GM19240 (cell line): ENCODE data around the gene ASTN2.
"Not testable (repeated sequence)": the region's sequence is repeated elsewhere in the genome, so short reads cannot be mapped to it uniquely, and the experiment has no call there.

Experiments
- DNase-seq: peaks from one replicate; pipeline ENCODE4 v3.0.0; 2011; ENCODE audit warnings: low spot score; ENCODE audit not compliant: insufficient read length

The ASTN2 gene

DNA sequence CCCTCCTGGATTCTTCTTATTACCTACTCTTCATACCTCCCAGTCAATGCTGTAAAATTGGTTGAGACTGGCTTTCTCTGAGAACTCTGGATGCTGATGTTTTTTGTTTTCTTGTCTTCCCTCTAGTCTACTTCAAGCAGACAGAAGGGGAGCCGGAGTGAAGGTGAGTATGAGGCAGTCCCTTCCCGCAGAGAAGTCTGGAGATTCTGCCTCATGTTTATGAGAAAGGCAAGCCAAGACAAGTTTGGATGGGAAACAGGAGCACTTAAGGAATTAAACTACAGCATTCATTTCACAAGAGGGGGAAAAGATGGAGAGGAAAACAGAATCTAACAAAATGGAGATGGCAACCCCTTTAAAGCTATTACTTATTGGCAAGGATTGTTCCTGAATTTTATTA lies 481.6 kb downstream of the ASTN2 start:
- no peak for DNase-seq

DNA sequence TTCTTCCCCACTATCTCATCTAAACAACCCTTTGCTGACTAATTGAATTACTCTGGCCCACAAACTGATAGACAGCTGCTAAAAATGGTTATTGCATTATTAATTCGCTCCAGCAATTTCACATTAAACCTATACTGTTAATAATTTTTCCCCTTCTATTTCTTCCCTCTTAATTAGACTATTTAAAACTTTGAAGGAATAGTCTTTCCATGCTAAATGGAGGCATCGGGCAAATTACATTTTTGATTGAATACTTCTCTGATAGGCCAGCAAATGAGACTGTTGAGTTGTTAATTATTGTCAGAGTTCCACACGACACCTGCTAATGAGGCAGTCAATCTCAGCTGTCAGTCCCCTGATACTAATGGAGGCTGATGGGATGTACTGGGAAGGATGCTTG lies 485.2 kb downstream of the ASTN2 start:
- no peak for DNase-seq

GRCh38 chr9:116928884-116929283 lies 486.0 kb downstream of the ASTN2 start:
- DNase-seq: no peak

GRCh38 chr9:116928289-116928688 lies 486.6 kb downstream of the ASTN2 start:
- DNase-seq: no peak

DNA sequence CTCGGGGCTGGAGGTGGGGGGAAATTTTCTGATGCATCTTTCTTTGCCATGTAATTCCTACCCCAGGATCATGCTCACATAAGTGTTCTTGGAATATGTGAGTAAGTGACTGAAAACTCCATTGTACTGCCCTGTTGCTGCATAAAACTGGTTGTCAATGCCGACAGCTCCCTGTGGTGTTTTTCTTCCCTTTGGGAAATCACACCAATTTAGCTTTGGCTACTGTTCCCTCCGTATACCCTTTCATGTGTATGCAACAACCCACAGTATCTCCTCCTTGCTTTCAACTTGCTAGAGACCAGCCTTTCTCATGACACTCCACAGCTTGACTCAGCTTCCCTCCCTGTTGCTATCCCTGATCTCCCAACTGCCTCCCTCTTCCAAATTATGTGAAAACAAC lies 487.1 kb downstream of the ASTN2 start:
- DNase-seq: no peak

DNA sequence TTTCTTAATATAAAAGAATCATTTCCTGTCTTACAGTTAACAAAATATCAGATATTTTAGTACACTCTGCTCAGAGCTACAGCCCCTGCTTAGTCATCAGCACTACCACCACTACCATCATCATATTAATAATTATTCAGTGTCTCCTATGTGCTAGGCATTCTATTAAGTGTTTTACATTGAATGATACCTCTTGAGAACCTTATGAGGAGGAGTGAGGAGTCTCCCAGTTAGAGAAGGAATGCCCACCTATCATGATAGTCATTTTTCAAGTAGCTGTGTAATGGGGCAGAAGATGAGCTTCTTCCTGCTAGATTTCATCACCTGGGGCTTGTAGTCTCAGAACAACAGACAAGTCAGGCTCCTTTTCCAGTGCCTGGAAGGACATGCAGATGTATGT lies 489.7 kb downstream of the ASTN2 start:
- no peak for DNase-seq

GRCh38 chr9:116924462-116925110 lies 490.3 kb downstream of the ASTN2 start:
- no peak for DNase-seq

DNA sequence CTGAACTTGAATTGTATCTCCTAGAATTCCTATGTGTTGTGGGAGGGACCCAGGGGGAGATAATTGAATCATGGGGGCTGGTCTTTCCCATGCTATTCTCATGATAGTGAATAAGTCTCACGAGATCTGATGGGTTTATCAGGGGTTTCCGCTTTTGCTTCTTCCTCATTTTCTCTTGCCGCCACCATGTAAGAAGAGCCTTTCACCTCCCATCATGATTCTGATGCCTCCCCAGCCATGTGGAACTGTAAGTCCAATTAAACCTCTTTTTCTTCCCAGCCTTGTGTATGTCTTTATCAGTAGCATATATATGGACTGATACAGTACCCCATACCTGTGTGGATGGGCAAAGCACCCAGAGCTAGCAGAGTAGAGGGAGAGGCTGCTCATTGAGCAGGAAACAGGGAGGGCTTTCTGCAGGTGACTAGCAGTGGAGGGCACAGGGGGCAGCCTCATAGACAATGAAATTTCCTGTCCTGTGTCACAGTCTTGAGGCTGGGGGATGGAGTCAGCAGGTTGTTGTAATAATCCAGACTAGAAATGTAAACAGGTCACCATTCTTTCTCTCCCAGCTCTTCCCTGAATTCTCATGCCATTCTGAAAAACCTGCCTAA lies 496.9 kb downstream of the ASTN2 start:
- DNase-seq: not testable (repeated sequence)

- no peak for DNase-seq
Observed at GRCh38 chr9:116913536-116913935, 501.3 kb downstream of the ASTN2 start.

DNA sequence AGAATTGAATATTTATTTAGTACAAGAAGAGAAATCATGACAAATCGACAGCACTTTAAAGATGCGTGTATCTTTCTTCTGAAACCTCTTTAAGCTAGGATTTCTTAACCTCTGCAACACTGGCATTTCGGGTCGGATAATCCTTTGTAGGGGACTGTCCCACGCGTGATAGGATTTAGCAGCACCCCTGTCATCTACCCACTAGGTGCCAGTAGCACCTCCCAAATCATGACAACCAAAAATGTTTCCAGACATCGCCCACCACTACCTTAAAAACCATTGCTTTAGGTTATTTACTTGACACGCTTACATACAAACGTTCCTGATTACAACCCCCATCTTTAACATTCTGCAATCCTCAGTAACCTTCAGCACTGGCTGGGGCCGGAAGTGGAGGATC lies 504.7 kb downstream of the ASTN2 start:
- DNase-seq: no peak

DNA sequence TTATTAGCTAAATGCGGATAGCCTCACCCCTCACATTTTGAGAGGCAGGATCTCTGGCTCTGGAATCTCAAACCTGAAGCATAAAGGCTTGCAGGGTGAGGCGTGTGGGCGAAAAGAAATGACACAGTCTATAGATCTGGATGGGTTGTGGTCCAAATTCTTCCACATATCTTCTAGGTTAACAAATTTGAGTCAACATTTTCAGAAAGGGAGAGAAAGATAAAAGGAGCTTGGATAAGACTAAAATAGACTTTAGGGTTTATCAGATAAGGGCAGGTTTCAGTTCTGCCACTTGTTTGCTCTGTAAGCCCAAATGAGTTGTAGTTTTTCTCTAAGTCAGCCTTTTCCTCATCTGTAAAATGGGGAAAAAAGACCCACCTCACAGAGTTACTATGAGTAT lies 506.9 kb downstream of the ASTN2 start:
- DNase-seq: no peak

GRCh38 chr9:116905171-116905588 lies 509.7 kb downstream of the ASTN2 start:
- no peak for DNase-seq

DNA sequence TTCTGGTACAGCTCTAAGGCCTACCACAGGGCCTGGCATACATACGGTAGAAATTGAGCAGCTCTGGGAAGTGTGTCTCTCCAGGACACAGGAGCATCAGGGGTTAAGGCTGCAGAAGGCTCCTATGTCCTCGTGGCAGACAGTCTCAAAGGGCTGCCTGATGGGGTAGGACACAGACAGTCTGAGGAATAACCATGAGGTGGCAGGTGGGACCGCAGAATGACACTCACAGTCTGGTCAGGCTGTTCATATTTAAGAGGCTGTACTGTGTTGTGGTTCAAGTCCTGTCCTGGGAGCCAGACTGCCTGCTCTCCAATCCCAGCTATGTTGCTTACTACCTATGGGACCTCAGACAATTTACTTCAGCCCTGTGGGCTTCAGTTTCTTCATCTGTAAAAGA lies 510.7 kb downstream of the ASTN2 start:
- DNase-seq: no peak

DNA sequence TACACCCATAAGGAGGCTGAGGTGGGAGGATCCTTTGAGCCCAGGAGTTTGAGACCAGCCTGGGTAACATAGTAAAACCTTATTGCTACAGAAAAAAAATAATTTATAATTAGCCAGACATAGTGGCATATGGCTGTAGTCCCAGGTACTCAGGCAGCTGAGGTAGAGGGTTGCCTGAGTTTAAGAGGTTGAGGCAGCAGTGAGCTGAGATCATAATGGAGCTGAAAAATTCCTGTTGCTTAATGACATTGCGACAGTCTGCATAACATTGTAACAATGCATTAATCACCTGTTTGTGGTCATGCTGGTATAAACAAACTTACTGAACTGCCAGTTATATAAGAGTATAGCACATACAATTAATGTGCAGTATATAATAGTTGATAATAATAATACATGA lies 513.6 kb downstream of the ASTN2 start:
- DNase-seq: no peak

DNA sequence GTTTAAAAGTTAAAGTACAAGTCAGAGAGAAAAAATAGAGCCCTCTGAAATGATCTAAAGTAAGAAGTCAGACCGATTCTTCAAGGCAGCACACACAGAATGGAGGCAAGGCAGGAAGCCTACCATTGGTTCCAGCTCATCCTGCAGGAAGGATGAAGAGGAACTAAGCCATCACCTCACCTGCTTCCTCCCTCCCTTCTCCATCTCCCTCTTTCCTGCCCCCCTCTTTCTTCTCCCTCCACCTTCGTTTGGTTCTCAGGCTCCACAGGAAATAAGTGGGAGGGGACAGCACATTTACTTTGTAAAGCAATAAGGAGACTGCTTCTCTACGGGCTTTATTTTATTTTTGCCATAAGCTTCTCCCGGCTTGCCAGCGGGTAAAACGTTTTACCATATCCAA lies 514.3 kb downstream of the ASTN2 start:
- no peak for DNase-seq

GRCh38 chr9:116900007-116900367 lies 514.9 kb downstream of the ASTN2 start:
- no peak for DNase-seq

- no peak for DNase-seq
Observed at GRCh38 chr9:116899337-116900006, 515.4 kb downstream of the ASTN2 start.

GRCh38 chr9:116898131-116898530 lies 516.7 kb downstream of the ASTN2 start:
- DNase-seq: not testable (repeated sequence)

- DNase-seq: no peak
Observed at GRCh38 chr9:116897201-116897600, 517.7 kb downstream of the ASTN2 start.

- no peak for DNase-seq
Observed at GRCh38 chr9:116895961-116896360, 518.9 kb downstream of the ASTN2 start.

- no peak for DNase-seq
Observed at GRCh38 chr9:116891424-116891823, 523.4 kb downstream of the ASTN2 start.

DNA sequence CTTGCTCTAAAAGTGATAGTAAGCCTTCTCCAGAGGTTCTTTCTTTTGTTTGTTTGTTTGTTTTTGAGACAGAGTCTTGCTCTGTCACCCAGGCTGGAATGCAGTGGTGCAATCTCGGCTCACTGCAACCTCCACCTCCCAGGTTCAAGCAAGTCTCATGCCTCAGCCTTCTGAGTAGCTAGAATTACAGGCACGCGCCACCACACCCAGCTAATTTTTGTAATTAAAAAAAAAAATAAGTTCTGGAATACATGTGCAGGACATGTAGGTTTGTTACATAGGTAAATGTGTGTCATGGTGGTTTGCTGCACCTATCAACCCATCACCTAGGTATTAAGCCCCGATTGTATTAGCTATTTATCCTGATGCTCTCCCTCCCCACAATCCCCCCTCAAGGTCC lies 526.4 kb downstream of the ASTN2 start:
- not testable (repeated sequence) for DNase-seq

DNA sequence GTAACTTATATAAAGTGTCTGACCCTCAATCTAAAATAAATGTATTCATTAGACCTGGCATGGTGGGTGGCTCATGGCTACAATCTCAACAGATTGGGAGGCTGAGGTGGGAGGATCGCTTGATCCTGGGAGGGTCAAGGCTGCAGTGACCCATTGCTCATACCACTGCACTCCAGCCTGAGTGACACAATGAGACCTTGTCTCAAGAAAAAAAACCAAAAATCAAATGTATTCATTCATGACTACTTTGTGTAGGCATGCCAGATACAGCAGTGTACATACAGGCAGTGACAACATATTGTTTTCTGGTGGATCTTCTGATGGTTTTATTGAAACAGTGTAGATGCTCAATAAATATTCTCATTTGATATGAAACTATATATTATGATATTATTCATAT lies 526.8 kb downstream of the ASTN2 start:
- DNase-seq: no peak
